ENCODE measurements around the gene RPF1.

- no peak for TF ChIP-seq CTCF (conservative IDR thresholded peaks at IDR 0.05 in 1 of 2, IDR thresholded peaks at IDR 0.05 in 1 of 2; ENCODE audit: extremely low read depth in 1 of 2, insufficient read depth in 1 of 2, low read depth in 1 of 2, low read length in 2 of 2)
- TF ChIP-seq EZH2 (IDR thresholded peaks at IDR 0.05; ENCODE audit: borderline replicate concordance, low read length) = no peak
Observed at GRCh38 chr1:84489766-84490165, 10.7 kb downstream of the RPF1 start.
